Vagina (tissue), 2 donors: ENCODE results near the gene TAB2.

ENCODE experiments used
- CTCF ChIP-seq, 3 experiments: fragments of 450-650 bp in 2 of 3; fragments of 200-600 bp in 1 of 3; sonication (generic) in 1 of 3; IDR thresholded peaks; one replicate each; pipeline ENCODE4 v1.5.1; 2017 to 2019; ENCODE audit warnings: antibody characterized with exemption in 3 of 3, mild to moderate bottlenecking in 2 of 3, moderate library complexity in 2 of 3
- POLR2A ChIP-seq, 2 donors: fragments of 450-650 bp; IDR thresholded peaks; one replicate each; pipeline ENCODE4 v1.6.1; 2017; ENCODE audit warnings: antibody characterized with exemption in 2 of 2, mild to moderate bottlenecking in 2 of 2, moderate library complexity in 2 of 2
- POLR2AphosphoS5 ChIP-seq, 2 donors: sonication (generic); formaldehyde crosslinking; IDR thresholded peaks; one replicate each; pipeline ENCODE4 v1.9.0; 2017; ENCODE audit warnings: antibody characterized with exemption in 2 of 2, mild to moderate bottlenecking in 2 of 2, low read depth in 1 of 2; ENCODE audit not compliant: insufficient read depth in 1 of 2

- no peak for TF ChIP-seq CTCF (IDR thresholded peaks at IDR 0.05)
- no peak for TF ChIP-seq POLR2A (IDR thresholded peaks at IDR 0.05)
- no peak for TF ChIP-seq POLR2AphosphoS5 (IDR thresholded peaks at IDR 0.05; ENCODE audit: insufficient read depth in 1 of 2, low read depth in 1 of 2)
Measured at GRCh38 chr6:149336609-149336928, 19.1 kb downstream of the TAB2 start.
